Measurements from ENCODE around the gene VAV3. TPM values are rescaled to one million over a fixed set of nuclear protein-coding genes. Genes with fewer than 3 reads are reported as not detected.

VAV3 gene
- polyA plus RNA-seq, 3 donors: 5.4 to 9.2 (median 9.0) TPM

GRCh38 chr1:107807855-107808254 is 157.1 kb downstream of the VAV3 start:
- WGBS (ENCODE audit: insufficient coverage): no CpG with 5 or more reads among the region's 3 CpGs
- TF ChIP-seq CTCF (IDR thresholded peaks at IDR 0.05): no peak

GRCh38 chr1:107807405-107807804 is 157.6 kb downstream of the VAV3 start:
- peaks cover 13% of the 10 kb centered on the region for H4K20me1 ChIP-seq (ENCODE audit: insufficient read depth, low read length)
- H3K4me3 ChIP-seq (replicated peaks in 1 of 3; ENCODE audit: low read depth in 2 of 3, low read length in 3 of 3): no peak overlapping the region
- Mint-ChIP-seq H3K27me3 (ENCODE audit: low read depth in 3 of 3) (peaks cover 0 to 1% (median 1%) of the 10 kb centered on the region in 3 donors), H3K9me3 (peaks cover 0 to 3% (median 0%) of the 10 kb centered on the region in 7 donors), H3K36me3 (peaks cover 0 to 8% of the 10 kb centered on the region in 2 donors), H3K4me1 (peaks cover 68% of the 10 kb centered on the region), H3K27ac (peak overlapping the region in 1 of 7 donors; percentile 46), H3K4me3 (no peak overlapping the region)
- H3K4me2 ChIP-seq (replicated peaks; ENCODE audit: extremely low read depth, low read length, poor library complexity, severe bottlenecking): no peak overlapping the region
- no peak overlapping the region for H3K27ac ChIP-seq (ENCODE audit: low read depth in 1 of 2, low read length in 2 of 2)
- no peak overlapping the region for H2AFZ ChIP-seq (ENCODE audit: insufficient read depth, low read depth, low read length, poor library complexity, severe bottlenecking)
- intact Hi-C loops (cut with micrococcal nuclease): no loop called here
- H3K9ac ChIP-seq (ENCODE audit: insufficient read depth, low read length, poor library complexity, severe bottlenecking): no peak overlapping the region
- no peaks in the 10 kb centered on the region for H3K9me3 ChIP-seq (replicated peaks in 1 of 2; ENCODE audit: control insufficient read depth in 1 of 2, insufficient read depth in 1 of 2, low read length in 2 of 2)
- no peak for DNase-seq
- 0% methylated on average over 1 of the region's 1 CpG for WGBS (ENCODE audit: insufficient coverage)
- peaks cover 34 to 44% of the 10 kb centered on the region in 2 donors for H3K4me1 ChIP-seq (ENCODE audit: control insufficient read depth in 1 of 2, insufficient read depth in 2 of 2, low read length in 2 of 2)
- no peak for TF ChIP-seq CTCF (IDR thresholded peaks at IDR 0.05)
- no peaks in the 10 kb centered on the region for H3K36me3 ChIP-seq (replicated peaks in 1 of 2; ENCODE audit: control insufficient read depth in 1 of 2, insufficient read depth in 2 of 2, low read length in 2 of 2)
- H3K79me2 ChIP-seq (ENCODE audit: insufficient read depth, low read length): peaks cover 30% of the 10 kb centered on the region
- no peaks in the 10 kb centered on the region for H3K27me3 ChIP-seq (ENCODE audit: control insufficient read depth in 2 of 2, insufficient read depth in 2 of 2, low read length in 2 of 2)

More at GRCh38 chr1:107807855-107808254, 157.1 kb downstream of the VAV3 start:
- H3K4me3 ChIP-seq (replicated peaks in 1 of 3; ENCODE audit: low read depth in 2 of 3, low read length in 3 of 3): no peak overlapping the region
- no peaks in the 10 kb centered on the region for H3K36me3 ChIP-seq (replicated peaks in 1 of 2; ENCODE audit: control insufficient read depth in 1 of 2, insufficient read depth in 2 of 2, low read length in 2 of 2)
- peaks cover 0 to 3% (median 0%) of the 10 kb centered on the region in 7 donors for H3K9me3 Mint-ChIP-seq
- no peak overlapping the region for H3K4me2 ChIP-seq (replicated peaks; ENCODE audit: extremely low read depth, low read length, poor library complexity, severe bottlenecking)
- H4K20me1 ChIP-seq (ENCODE audit: insufficient read depth, low read length): peaks cover 13% of the 10 kb centered on the region
- H3K4me1 ChIP-seq (ENCODE audit: control insufficient read depth in 1 of 2, insufficient read depth in 2 of 2, low read length in 2 of 2): peaks cover 34 to 44% of the 10 kb centered on the region in 2 donors
- peak overlapping the region in 1 of 7 donors; percentile 2 for H3K27ac Mint-ChIP-seq
- H3K27me3 ChIP-seq (ENCODE audit: control insufficient read depth in 2 of 2, insufficient read depth in 2 of 2, low read length in 2 of 2): no peaks in the 10 kb centered on the region
- H3K27me3 Mint-ChIP-seq (ENCODE audit: low read depth in 3 of 3): peaks cover 0 to 1% (median 1%) of the 10 kb centered on the region in 3 donors
- no peak for DNase-seq
- H3K4me3 Mint-ChIP-seq: no peak overlapping the region
- intact Hi-C loops (cut with micrococcal nuclease): no loop called here
- H3K9ac ChIP-seq (ENCODE audit: insufficient read depth, low read length, poor library complexity, severe bottlenecking): no peak overlapping the region
- H3K27ac ChIP-seq (ENCODE audit: low read depth in 1 of 2, low read length in 2 of 2): no peak overlapping the region
- H3K9me3 ChIP-seq (replicated peaks in 1 of 2; ENCODE audit: control insufficient read depth in 1 of 2, insufficient read depth in 1 of 2, low read length in 2 of 2): no peaks in the 10 kb centered on the region
- no peak overlapping the region for H2AFZ ChIP-seq (ENCODE audit: insufficient read depth, low read depth, low read length, poor library complexity, severe bottlenecking)
- H3K36me3 Mint-ChIP-seq: peaks cover 0 to 8% of the 10 kb centered on the region in 2 donors
- peaks cover 30% of the 10 kb centered on the region for H3K79me2 ChIP-seq (ENCODE audit: insufficient read depth, low read length)
- H3K4me1 Mint-ChIP-seq: peaks cover 63% of the 10 kb centered on the region

All from CD14-positive monocyte (primary cell).